OCI-M2 (cell line): ENCODE measurements around the gene LHFPL5.

Experiments used
- DNase-seq: peaks from one replicate; lab custom pipeline; 2025; ENCODE audit not compliant: unreplicated experiment; lab: John Stamatoyannopoulos, UW

Gene LHFPL5

GRCh38 chr6:35790683-35791082, 14.5 kb upstream of the LHFPL5 start:
- DNase-seq = no peak

DNA sequence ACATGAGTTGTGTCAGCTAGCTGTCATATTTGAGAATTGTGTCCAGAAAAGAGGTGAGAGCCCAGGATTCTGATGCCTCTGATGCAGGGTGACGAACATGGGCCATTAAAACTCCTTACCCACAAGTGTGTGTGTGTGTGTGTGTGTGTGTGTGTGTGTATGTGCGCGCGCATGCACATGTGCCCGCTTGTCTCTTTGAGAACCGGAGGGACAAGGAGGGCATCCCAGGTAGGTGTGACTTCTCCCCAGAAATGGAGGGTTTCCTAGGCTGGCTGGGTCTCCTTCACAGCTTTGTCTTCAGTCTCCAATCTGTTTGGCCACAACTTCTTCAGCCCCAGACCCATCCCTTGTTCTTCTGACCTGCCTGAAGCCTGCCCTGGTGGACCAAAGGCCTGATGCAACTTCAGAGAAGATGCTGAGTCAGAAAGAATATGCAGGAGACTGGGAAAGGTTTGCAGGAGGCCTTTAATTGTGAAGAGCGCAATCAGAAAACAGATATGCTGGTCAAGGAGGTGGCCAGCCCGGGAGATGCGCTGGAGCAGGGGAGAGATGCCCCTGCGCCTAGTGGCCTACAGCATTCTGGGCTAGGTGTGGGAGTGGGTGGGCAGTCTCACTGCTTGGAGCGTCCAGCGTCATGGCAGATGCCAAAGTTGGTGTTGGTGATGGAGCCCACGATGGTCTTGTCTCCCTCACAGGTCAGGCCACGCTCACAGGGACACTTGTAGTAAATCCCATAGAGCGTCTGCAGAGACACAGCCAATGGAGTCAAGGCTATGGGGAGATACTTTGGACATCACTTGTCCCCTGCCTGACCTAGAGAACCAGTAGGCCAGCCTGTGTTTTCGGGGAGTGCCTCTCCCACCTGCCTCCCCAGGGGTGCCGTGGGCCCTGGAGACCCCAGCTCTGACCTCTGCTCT, 10.4 kb upstream of the LHFPL5 start:
- DNase-seq = no peak

- no peak for DNase-seq
Measured at GRCh38 chr6:35795453-35796071, 9.6 kb upstream of the LHFPL5 start.

GRCh38 chr6:35796236-35796635, 8.9 kb upstream of the LHFPL5 start:
- DNase-seq = no peak

GRCh38 chr6:35797837-35798526, 7.2 kb upstream of the LHFPL5 start:
- DNase-seq = no peak

- no peak for DNase-seq
Measured at GRCh38 chr6:35798706-35799105, 6.4 kb upstream of the LHFPL5 start.

- no peak for DNase-seq
Measured at GRCh38 chr6:35801148-35801547, 4.0 kb upstream of the LHFPL5 start.

- DNase-seq = no peak
Measured at GRCh38 chr6:35808688-35809087, 3.5 kb downstream of the LHFPL5 start.

- no peak for DNase-seq
Measured at GRCh38 chr6:35809809-35810208, 4.7 kb downstream of the LHFPL5 start.

DNA sequence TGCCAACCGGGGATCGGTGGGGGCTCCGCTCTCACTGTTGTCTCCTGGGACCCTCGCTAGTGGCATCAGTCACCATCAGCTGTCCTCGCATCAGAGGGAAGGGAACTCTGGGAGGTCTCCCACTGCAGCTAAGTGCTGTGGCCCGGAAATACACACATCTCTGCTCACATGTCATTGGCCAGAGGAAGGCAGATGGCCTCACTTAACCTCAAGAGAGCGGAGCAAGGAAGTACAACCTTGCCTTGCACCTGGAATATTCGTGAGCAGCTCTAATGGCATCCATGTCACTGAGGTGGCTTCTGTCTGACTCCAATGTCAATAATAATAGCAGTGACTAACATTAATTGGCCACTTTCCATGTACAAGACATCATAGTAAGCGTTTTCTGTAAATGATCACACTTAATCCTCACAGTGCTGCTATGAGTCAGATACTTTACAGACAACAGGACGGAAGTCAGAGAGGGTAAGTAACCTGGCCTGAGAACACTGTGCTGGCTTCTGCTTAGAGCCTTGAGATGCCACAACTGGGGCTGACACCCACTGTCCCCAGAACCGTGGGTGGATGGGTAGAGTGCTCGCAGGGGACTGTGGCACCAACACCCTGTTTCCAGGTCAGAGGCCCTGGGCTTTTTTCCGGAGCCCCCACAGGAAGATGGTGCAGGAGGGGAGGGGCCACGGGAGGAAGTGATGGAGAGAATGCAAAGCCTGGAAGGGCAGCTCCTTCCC, 6.0 kb downstream of the LHFPL5 start:
- no peak for DNase-seq

DNA sequence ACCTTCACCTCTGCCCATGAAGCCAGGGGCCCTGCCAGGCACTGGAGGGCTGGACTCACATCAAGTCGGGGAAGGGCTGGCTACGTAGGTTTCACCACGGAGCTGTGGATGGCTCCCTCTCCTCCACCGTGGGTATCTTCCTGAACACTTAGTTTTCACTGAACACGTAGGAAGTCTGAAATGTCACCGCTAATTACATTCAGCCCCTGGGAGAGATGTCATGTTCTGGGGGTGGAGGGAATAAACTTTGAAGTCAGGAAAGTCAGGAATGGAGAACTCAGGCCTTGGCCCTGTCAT, 6.5 kb downstream of the LHFPL5 start:
- DNase-seq = no peak

DNA sequence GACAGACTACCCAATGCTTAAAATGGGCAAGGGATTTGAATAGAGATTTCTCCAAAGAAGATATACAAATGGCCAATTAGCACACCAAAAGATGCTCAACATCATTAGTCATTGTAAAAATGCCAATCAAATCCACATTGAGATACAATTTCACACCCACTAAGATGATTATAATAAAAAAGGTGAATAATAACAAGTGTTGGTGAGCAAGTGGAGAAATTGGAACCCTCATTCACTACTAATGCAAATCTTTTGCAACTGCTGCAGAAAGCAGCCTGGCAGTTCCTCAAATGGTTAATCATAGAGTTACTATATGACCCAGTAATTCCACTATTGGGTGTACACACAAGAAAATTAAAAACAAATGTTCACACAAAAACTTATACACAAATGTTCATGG, 12.4 kb downstream of the LHFPL5 start:
- no peak for DNase-seq

GRCh38 chr6:35823601-35824000, 18.4 kb downstream of the LHFPL5 start:
- DNase-seq = no peak

DNA sequence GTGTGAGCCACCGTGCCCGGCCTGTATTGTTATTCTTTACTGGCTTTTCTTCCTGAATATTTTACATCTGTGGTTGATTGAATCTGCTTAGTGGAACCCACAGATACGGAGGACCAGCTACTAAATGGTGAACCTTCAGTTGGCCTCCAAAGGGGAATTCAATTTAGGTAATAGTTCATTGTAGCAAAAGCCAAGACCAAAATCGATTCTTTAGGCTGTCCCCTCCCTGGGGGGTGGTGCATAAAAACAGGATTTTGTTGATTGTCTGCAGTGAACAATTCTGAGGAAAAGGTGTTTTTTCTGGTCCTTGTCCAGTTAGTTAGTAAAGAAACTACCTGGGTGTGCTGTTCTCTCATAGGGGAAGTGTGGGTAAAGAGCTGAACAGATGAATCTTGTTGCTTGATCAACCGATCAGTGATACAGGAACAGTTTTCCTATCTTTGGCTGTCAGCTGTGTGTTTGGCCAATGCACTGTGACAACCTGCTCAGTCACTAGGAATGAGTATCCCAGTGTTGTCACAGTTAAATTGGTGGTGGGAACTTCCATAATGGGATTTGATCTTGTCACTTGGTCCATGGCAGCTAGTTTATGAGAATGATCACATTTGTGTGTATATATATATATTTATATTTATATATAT, 19.5 kb downstream of the LHFPL5 start:
- no peak for DNase-seq

DNA sequence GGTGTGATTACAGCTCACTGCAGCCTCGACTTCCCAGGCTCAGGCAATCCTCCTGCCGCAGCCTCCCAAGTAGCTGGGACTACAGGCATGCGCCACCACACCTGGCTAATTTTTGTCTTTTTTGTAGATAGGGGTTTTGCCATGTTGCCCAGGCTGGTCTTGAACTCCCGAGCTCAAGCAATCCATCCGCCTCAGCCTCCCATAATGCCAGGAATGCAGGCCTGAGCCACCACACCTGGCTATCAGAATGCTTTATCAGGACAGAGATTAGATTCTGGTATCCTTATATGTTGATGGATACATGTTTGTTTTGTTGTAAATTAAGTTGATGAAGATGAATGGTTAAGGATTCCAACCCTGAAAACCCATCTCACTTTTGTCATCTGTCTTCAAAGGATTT, 24.2 kb downstream of the LHFPL5 start:
- no peak for DNase-seq

GRCh38 chr6:35831257-35832007, 26.3 kb downstream of the LHFPL5 start:
- DNase-seq = no peak

DNA sequence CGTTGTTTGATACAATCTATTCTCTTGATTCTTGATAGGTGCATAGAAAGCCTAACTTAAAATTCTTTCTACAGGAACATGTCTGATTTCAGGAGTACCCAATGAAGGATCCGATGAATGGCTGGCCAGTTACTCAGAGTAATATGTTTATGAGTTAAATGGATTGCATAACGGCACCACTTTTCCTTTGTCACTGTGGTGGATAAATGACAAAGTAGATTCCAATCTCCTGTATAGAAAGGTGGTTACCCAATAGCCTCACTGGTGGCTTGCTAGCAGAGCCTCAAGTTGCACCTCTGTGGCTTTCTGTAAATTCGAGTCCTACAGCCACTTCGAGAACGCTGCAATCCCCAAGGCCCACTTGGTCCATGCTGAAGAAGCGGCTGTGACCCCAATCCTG, 28.4 kb downstream of the LHFPL5 start:
- DNase-seq = no peak

- no peak for DNase-seq
Measured at GRCh38 chr6:35839019-35839418, 33.9 kb downstream of the LHFPL5 start.

GRCh38 chr6:35842381-35842780, 37.2 kb downstream of the LHFPL5 start:
- no peak for DNase-seq

GRCh38 chr6:35844290-35844689, 39.1 kb downstream of the LHFPL5 start:
- DNase-seq = no peak
